AG20443 (cell line): Measurements from ENCODE around the gene KLK2.

ENCODE experiments used
- DNase-seq: peaks from one replicate; pipeline ENCODE4 v3.0.0; 2012; ENCODE audit warnings: low spot score, mixed read lengths

The KLK2 gene

GRCh38 chr19:50925734-50926133, 52.5 kb downstream of the KLK2 start:
- no peak for DNase-seq

DNA sequence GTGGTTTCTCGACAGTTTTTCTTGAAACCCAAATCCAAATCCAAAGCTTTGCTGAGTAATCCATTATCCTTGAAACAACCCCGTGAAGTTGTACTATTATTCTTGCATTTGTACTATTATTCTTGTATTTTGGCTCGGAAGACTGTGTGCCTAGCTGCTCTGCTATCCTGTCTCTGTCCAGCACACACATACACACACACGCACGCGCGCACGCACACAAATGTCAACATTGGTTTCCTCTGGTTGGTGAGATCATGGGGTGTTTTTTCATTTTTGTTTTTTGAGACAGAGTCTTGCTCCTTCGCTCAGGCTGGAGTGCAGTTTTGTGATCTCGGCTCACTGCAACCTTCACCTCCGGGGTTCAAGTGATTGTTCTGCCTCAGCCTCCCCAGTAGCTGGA, 52.9 kb downstream of the KLK2 start:
- DNase-seq, result no peak

GRCh38 chr19:50928831-50929230, 55.6 kb downstream of the KLK2 start:
- DNase-seq, result no peak
